Retina (tissue), 1 donor: ENCODE data around the gene GET3.
A peak's percentile ranks its signal among the peaks of the same experiment; 100 is the strongest.
"Not testable (repeated sequence)": the region's sequence is repeated elsewhere in the genome, so short reads cannot be mapped to it uniquely, and the experiment has no call there.

ENCODE experiments used
- DNase-seq: peaks from one replicate; pipeline ENCODE4 v3.0.0-alpha.2; 2016

Gene GET3

GRCh38 chr19:12736995-12737834, at the start of gene GET3:
Gene GET3, plus strand, starts transcription at chr19:12737497. Its CDS starts 9 bp downstream, at chr19:12737506.
- peak; percentile 95 for DNase-seq

GRCh38 chr19:12689012-12689411, 48.3 kb upstream of the GET3 start:
- DNase-seq, result no peak

DNA sequence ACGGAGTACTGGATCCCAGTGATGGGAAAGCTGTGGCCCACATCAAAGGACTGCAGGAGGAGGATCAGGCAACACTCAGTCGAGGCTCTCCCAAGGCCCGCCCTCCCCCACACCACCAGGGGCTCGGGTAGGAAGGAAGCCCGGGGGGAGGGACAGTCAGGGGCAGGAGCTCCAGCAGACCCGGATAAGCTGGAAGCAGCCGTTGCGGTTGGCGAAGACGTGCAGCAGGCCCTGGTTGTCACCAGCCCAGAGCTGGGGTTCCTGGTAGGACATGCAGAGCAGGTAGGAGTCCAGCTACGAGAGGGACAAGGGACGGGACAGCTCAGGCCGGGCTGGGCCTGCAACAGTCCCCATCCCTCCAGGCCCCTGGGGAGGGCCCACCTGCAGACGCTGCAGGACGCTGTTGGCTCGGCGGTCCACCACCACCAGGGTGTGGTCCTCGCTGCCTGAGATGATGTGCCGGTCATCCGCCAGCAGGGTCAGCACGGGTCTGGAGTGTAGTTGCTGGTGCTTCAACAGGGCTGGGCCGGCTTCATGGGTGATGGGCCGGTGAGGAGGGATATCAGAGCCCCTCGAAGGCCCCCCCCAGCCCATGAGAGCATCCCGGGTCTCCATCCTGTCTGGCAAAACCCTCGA, 47.6 kb upstream of the GET3 start:
- DNase-seq, result no peak

DNA sequence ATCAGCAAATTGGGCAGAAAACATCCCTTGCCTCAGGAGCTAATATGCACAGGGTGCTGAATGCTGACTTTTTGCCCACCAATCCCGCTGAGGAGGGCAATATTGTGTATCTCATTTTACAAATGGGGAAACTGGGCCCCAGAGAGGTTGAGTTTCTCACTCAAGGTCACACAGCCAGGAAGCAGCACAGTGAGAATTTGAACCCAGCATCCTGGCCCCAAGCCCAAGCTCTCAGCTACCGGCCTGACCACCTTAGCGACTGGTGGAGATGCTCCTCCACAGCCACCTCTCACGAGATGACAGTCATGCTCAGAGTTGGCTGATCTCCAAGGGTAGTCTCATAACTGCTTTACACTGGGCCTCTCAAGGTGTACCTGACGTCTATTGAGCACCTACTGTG, 44.3 kb upstream of the GET3 start:
- DNase-seq, result no peak

DNA sequence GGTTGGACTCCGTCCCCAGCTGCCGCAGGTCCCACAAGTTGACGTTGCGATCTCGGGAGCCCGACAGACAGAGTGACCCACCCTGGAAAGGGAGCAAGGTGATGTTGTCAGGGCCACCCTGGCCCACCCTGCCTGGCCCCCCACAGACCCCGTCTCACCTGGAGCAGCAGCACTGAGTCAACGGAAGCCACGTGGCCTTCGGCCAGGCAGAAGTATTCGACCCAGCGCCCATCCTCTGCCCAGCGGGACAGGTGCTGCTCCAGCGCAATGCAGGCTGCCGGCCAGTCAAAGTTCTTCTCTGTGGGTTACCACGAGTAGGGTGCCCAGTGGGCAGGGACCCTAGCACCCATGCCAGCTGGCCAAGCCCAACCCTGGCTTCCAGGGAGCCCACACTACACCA, 42.7 kb upstream of the GET3 start:
- DNase-seq, result no peak

GRCh38 chr19:12695096-12695495, 42.2 kb upstream of the GET3 start:
- no peak for DNase-seq

- DNase-seq, result no peak
Measured at GRCh38 chr19:12695514-12695913, 41.8 kb upstream of the GET3 start.

- DNase-seq, result no peak
Measured at GRCh38 chr19:12695997-12696365, 41.3 kb upstream of the GET3 start.

DNA sequence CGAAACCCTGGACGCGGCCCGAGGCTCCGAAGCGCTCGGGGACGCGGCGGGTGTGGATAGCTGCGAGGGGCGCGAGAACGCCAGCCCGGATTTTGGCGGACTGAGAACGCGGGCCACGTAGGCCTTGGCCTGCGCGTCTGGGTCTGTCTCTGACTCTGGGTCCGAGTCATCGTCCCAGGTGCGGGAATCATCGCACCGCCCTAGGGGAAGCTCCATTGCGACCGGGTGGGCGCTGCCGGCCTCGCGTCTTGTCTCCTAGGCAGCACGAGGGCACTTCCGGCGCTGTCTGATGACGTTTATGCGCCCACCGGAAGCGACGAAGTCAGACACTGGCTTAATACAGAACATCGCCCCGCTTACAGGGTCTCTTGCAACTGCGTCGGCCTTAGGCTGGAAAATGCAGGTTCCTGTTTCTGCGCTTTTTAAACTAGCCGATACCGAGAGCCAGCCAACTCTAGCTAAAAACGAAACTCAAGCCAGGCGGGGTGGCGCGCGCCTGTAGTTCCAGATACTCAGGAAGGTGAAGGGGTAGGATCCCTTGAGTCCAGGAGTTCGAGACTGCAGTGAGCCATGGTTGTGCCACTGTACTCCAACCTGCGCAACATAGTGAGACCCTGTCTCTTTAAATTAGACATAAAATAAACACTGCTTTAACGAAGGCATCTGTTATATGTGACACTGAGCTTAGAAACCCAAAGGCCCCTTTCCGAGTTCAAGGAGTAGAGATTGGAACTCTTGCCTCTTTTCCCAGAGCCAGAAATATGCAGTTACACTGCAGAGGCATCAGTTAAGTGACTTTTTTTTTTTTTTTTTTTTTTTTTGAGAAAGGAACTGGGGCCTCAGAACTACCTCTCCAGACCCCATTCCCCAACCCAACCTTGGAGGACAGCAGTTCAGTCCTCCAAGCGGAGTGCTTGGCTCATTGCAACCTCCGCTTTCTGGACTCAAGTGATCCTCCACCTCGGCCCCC, 40.6 kb upstream of the GET3 start, which contains the start of gene FBXW9:
FBXW9 (minus strand) TSS at position 266 of the 970 bp plus-strand sequence; CDS start at position 216, 50 bp downstream.
- DNase-seq, result peak; percentile 97

GRCh38 chr19:12697425-12697824, 39.9 kb upstream of the GET3 start:
- not testable (repeated sequence) for DNase-seq

DNA sequence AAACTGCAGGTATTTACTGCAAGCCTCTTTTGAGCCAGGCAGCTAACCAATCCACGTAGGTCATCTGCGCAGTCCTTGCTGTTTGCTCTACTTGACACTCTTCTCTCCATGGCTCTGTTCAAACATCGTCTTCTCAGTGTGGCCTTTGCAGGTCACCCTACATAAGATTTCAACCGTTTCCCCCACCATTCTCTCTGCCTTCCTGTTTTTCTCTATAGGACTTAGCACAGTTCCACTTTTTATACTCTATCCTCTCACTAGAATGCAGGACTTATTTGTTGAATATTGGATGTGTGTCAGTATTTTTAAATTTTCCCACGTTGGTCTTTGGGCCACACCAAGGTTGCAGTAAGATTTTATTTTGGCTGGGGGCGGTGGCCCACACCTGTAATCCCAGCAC, 39.2 kb upstream of the GET3 start:
- no peak for DNase-seq

- no peak for DNase-seq
Measured at GRCh38 chr19:12701596-12702282, 35.6 kb upstream of the GET3 start.

- peak; percentile 59 for DNase-seq
Measured at GRCh38 chr19:12703046-12703445, 34.3 kb upstream of the GET3 start.

- DNase-seq, result no peak
Measured at GRCh38 chr19:12705169-12705568, 32.1 kb upstream of the GET3 start.

DNA sequence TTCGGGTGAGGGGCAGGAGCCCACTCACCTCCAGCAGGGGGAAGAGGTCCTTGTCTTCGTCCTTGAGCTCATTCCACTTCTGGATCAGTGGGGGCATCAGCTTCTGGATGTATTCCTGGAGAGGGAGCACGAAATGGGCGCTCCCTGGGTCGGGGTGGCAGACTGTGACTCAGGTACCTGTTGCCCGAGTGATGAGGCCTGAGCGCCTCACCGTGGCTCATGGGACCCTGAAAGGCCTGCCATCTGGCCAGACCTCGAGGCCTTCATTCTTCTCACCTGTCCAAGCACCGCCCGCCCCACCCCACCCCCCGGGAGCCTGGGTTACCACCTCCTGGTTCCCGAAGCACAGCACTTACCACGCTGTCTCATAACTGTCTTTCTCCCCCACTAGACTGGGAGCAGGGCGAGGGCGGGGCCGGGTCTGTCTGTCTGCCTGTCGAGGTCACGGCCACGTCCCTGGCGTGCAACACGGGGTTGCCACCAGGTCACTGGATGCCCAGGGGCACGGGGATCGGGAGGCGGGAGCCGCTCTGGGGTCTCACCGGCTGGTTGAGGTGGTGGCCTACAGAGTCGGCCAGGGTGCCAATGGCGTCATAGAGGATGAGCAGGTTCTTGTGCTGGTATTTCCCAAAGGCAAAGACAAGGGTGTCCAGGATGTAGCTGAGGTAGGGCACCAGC, 31.5 kb upstream of the GET3 start:
- DNase-seq, result no peak

DNA sequence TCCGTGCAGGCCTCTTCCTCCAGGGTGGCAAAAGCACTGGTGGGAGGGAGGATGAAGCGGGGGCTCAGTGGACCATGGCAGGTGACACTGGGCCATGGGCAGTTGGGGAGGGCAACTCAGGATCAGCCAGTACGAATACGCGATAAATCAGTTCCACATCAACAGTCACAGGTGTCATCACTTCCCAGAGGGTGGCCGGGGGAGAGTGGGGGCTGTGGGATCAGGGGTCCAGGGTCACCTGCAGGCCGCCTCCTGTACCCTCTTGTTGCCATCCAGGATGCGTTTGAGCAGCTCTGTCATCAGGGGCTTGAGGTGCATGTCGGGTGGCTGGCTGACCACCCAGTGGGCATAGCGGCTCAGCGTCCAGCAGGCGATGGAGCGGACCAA, 31.0 kb upstream of the GET3 start:
- no peak for DNase-seq

DNA sequence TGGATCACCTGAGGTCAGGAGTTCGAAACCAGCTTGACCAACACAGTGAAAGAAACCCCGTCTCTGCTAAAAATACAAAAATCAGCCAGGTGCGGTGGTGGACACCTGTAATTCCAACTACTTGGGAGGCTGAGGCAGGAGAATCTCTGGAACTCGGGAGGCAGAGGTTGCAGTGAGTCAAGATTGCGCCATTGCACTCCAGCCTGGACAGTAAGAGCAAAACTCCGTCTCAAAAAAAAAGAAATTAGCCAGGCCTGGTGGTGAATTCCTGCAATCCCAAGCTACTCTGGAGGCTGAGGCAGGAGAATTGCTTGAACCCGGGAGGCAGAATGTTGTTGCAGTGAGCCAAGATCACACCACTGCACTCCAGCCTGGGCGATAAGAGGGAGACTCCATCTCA, 28.7 kb upstream of the GET3 start:
- DNase-seq, result no peak

DNA sequence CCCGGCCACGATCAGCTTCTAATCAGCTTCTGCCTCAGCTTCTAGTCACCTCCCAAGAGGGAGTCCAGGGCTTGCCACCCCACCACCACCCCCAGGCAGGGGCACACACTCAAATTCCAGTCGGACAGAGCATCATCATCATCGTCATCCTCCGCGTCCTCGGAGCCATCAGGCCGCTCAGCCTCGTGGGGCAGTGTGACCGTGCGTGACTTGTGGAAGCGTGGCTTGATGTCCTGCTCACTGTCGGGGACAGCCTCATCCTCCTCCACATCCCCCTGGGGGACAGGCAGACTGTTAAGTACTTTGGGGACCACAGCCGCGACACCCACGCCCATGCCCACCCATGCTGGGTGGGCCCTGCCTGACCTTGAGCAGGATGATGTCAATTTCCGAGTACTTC, 26.1 kb upstream of the GET3 start:
- no peak for DNase-seq

DNA sequence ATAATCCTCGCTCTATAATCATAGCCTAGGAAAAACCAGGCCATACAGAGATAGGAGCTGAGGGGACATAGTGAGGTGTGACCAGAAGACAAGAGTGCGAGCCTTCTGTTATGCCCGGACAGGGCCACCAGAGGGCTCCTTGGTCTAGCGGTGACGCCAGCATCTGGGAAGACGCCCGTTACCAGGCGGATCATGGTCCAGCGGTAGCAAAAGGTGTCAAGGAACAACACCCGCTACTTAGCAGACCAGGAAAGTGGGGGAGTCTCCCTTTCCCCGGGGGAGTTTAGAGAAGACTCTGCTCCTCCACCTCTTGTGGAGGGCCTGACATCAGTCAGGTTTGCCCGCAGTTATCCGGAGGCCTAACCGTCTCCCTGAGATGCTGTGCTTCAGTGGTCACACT, 25.2 kb upstream of the GET3 start:
- DNase-seq, result not testable (repeated sequence)

DNA sequence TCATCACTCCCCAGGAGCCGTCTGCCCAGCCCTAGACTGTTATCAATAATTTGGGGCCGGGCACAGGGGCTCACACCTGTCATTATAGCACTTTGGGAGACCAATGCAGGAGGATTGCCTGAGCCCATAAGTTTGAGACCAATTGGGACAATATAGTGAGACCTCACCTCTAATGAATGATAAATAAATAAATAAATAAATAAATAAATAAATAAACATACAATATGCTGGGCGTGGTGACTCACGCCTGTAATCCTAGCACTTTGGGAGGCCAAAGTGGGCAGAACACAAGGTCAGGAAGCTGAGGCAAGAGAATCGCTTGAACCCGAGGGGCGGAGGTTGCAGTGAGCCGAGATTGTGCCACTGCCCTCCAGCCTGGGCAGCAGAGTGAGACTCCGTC, 24.0 kb upstream of the GET3 start:
- DNase-seq, result not testable (repeated sequence)

DNA sequence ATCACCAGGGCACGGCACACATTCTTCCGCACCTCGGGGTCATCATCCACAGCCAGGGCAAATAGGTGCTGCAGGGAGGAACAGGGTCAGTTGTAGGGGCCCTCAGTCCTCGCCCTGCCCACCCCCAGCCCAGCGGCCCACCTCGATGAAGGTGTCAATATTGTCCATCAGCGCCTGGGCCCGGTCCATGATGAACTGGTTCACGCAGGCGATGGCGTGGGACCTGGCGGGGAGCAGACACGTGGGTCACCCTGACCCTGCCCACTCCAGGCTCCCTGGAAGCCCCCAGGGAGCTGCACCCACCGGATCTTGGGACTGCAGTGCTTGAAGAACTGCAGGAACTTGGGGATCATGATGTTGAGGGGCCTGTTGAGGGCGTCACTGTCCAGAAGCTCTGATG, 22.2 kb upstream of the GET3 start:
- no peak for DNase-seq

DNA sequence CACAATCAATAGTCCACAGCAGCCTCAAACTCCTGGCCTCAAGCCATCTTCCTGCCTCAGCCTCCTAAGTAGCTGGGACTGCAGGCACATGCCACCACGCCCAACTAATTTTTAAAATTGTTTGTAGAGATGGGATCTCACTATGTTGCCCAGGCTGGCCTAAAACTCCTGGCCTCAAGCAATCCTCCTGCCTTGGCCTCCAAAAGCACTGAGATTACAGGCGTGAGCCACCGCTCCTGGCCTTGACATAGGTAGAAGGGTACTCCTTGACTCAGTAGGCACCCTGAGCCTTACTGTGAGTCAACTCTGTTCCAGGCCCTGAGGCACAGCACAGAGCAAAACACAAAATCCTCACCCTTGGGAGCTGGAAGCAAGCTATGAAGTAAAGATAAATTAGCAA, 21.4 kb upstream of the GET3 start:
- DNase-seq, result no peak
